HUES48 (cell line): Measurements from ENCODE around the gene ATP5PB.
A peak's percentile ranks its signal among the peaks of the same experiment; 100 is the strongest.

ENCODE experiments used
- H3K27ac ChIP-seq: one replicate; pipeline ENCODE4 v1.7.0; 2013; ENCODE audit warnings: low read depth, low read length, inconsistent platforms
- H3K27me3 ChIP-seq: 2 replicates; pipeline ENCODE4 v1.6.1; 2013; ENCODE audit warnings: mild to moderate bottlenecking, low read length; ENCODE audit not compliant: control insufficient read depth, insufficient read depth
- H3K36me3 ChIP-seq: 2 replicates; pipeline ENCODE4 v1.6.1; 2013; ENCODE audit warnings: low read length; ENCODE audit not compliant: control insufficient read depth, insufficient read depth
- H3K4me1 ChIP-seq: 2 replicates; pipeline ENCODE4 v1.6.1; 2013; ENCODE audit warnings: mild to moderate bottlenecking, low read length; ENCODE audit not compliant: control insufficient read depth, insufficient read depth
- H3K4me3 ChIP-seq: 2 replicates; pipeline ENCODE4 v1.5.1; 2013; ENCODE audit warnings: mild to moderate bottlenecking, low read depth, low read length
- H3K9ac ChIP-seq: 2 replicates; pipeline ENCODE4 v1.6.1; 2013; ENCODE audit warnings: mild to moderate bottlenecking, low read depth, low read length, moderate library complexity
- H3K9me3 ChIP-seq: 2 replicates; pipeline ENCODE4 v1.6.1; 2013; ENCODE audit warnings: low read length; ENCODE audit not compliant: control insufficient read depth, insufficient read depth

Gene ATP5PB

GRCh38 chr1:111448482-111448917, 764 bp upstream of the ATP5PB start:
- Histone ChIP-seq H3K4me1 (no peaks in the 10 kb centered on the region), H3K27ac (peak overlapping the region; percentile 94), H3K27me3 (no peaks in the 10 kb centered on the region), H3K9ac (peak overlapping the region; percentile 79), H3K4me3 (peak overlapping the region; percentile 94), H3K36me3 (peaks cover 59% of the 10 kb centered on the region), H3K9me3 (no peaks in the 10 kb centered on the region)

GRCh38 chr1:111449703-111450017, 396 bp downstream of the ATP5PB start:
- Histone ChIP-seq H3K4me1 (no peaks in the 10 kb centered on the region), H3K36me3 (peaks cover 58% of the 10 kb centered on the region)

GRCh38 chr1:111450185-111450584, 921 bp downstream of the ATP5PB start:
- no peaks in the 10 kb centered on the region for H3K9me3 ChIP-seq

More at GRCh38 chr1:111449703-111450017, 396 bp downstream of the ATP5PB start:
- Histone ChIP-seq H3K4me3 (peak overlapping the region; percentile 94), H3K9me3 (no peaks in the 10 kb centered on the region), H3K27ac (peak overlapping the region; percentile 94), H3K9ac (peak overlapping the region; percentile 84), H3K27me3 (no peaks in the 10 kb centered on the region)

GRCh38 chr1:111452581-111452980, 3.3 kb downstream of the ATP5PB start:
- Histone ChIP-seq H3K27me3 (no peaks in the 10 kb centered on the region), H3K9me3 (no peaks in the 10 kb centered on the region), H3K4me1 (no peaks in the 10 kb centered on the region), H3K27ac (no peak overlapping the region), H3K36me3 (peaks cover 59% of the 10 kb centered on the region), H3K4me3 (no peak overlapping the region), H3K9ac (no peak overlapping the region)

More at GRCh38 chr1:111450185-111450584, 921 bp downstream of the ATP5PB start:
- H3K36me3 ChIP-seq = peaks cover 58% of the 10 kb centered on the region
- no peak overlapping the region for H3K27ac ChIP-seq
- no peaks in the 10 kb centered on the region for H3K4me1 ChIP-seq
- no peaks in the 10 kb centered on the region for H3K27me3 ChIP-seq
- H3K4me3 ChIP-seq = peak overlapping the region; percentile 94
- peak overlapping the region; percentile 84 for H3K9ac ChIP-seq

DNA sequence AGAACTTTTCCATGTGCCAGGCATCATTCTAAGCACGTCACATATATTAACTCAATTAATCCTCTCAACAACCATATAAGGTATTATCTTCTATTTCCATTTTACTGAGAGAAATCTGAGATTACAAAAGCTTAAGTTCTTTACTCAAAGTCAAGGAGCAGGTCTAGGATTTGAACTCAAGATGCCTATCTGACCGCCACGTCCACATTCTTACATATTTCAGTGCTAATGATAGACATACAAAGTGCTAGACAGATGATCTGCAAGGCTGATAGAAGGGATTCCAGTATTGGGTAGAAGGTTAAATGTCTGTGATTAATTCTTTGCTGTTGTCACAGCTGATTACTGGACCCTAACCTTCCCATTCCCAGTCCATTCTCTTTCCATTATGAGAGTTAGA, 4.4 kb downstream of the ATP5PB start:
- Histone ChIP-seq H3K27me3 (no peaks in the 10 kb centered on the region), H3K9me3 (no peaks in the 10 kb centered on the region), H3K4me1 (no peaks in the 10 kb centered on the region), H3K4me3 (no peak overlapping the region), H3K9ac (no peak overlapping the region), H3K27ac (no peak overlapping the region), H3K36me3 (peaks cover 70% of the 10 kb centered on the region)

DNA sequence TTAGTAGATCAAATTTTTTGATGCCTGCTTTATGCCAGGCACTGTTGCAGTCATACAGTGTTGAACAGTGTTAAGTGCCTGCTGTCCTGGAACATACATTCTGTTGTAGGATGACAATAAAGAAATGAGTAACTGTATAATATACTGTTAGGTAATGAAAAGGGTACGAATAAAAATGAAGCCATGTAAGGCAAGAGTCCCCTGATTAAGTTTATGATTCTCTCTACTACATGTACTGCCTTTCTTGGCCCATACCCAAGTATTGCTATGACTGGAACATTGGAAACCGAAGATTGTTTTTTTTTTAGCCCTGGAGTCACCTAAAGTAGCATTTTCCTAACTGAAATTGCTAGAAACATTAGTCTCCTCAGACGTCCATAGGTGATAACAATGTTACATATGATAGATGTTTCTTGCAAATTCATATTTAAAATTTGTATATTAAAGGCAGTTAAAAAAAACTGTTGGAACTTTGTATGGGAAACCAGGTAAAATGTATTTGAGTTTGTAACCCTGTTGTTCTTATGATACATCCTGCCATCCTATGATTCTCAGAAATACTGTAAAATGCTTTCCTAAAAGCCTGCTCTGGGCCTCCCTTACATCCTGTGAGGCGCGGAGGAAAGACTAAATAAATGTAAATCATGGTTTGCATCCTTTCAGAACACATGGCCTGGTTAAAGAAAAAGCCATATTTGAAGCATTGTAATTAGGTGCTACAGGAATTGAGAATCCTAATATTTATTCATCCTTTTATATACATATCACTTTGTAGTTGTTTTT, 5.8 kb downstream of the ATP5PB start:
- Histone ChIP-seq H3K4me1 (no peaks in the 10 kb centered on the region), H3K9ac (no peak overlapping the region), H3K27me3 (no peaks in the 10 kb centered on the region), H3K36me3 (peaks cover 84% of the 10 kb centered on the region), H3K27ac (no peak overlapping the region), H3K9me3 (no peaks in the 10 kb centered on the region), H3K4me3 (no peak overlapping the region)

- Histone ChIP-seq H3K27me3 (no peaks in the 10 kb centered on the region), H3K9me3 (no peaks in the 10 kb centered on the region), H3K4me1 (no peaks in the 10 kb centered on the region), H3K4me3 (no peak overlapping the region), H3K27ac (no peak overlapping the region), H3K9ac (no peak overlapping the region), H3K36me3 (peaks cover 90% of the 10 kb centered on the region)
These were observed 6.4 kb downstream of the ATP5PB start for GRCh38 chr1:111455642-111456031.

DNA sequence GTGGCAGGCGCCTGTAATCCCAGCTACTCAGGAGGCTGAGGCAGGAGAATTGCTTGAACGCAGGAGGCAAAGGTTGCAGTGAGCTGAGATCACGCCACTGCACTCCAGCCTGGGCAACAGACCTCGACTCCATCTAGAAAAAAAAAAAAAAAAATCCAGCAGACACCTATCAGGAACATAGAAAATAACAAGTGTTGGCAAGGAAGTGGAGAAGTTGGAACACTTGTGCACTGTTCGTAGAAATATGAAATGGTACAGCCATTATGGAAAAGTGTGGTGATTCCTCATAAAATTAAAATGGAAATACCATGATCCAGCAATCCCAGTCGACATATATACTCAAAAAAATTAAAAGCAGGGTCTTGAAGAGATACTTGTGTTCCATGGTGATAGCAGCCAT, 12.5 kb downstream of the ATP5PB start:
- no peaks in the 10 kb centered on the region for H3K9me3 ChIP-seq
- H3K27me3 ChIP-seq = no peaks in the 10 kb centered on the region
- H3K9ac ChIP-seq = no peak overlapping the region
- no peaks in the 10 kb centered on the region for H3K4me1 ChIP-seq
- peaks cover 56% of the 10 kb centered on the region for H3K36me3 ChIP-seq
- H3K4me3 ChIP-seq = no peak overlapping the region
- H3K27ac ChIP-seq = no peak overlapping the region

DNA sequence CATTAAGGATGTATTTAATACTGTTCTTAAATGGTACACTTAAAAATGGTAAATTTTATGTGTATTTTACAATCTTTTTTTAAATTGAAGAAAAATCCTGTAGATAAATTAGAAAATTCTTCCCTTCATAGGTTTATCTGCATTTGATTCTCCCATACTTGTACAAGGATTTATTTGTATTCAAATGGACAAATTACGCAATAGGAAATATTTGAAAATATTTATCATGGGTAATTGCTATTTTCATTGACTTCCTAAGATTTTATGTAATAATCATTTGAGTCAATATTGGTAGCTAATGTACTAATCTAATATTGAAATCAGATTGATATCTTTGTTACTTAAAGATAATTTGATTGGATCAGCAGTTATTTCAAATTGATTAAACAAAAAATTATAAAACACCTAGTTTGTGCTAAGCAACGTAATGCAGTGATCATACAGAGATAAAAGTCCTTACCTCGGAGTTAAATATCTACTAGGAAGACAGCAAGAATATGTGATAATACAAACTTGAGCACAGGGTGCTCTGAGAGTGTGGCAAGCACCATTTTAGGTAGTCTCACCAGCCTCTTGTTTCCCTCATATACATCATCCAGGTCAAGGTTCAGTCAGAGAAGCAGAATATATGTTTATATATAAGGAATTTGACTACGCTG, 13.2 kb downstream of the ATP5PB start:
- Histone ChIP-seq H3K9ac (no peak overlapping the region), H3K4me3 (no peak overlapping the region), H3K27me3 (no peaks in the 10 kb centered on the region), H3K4me1 (no peaks in the 10 kb centered on the region), H3K36me3 (peaks cover 48% of the 10 kb centered on the region), H3K9me3 (no peaks in the 10 kb centered on the region), H3K27ac (no peak overlapping the region)

DNA sequence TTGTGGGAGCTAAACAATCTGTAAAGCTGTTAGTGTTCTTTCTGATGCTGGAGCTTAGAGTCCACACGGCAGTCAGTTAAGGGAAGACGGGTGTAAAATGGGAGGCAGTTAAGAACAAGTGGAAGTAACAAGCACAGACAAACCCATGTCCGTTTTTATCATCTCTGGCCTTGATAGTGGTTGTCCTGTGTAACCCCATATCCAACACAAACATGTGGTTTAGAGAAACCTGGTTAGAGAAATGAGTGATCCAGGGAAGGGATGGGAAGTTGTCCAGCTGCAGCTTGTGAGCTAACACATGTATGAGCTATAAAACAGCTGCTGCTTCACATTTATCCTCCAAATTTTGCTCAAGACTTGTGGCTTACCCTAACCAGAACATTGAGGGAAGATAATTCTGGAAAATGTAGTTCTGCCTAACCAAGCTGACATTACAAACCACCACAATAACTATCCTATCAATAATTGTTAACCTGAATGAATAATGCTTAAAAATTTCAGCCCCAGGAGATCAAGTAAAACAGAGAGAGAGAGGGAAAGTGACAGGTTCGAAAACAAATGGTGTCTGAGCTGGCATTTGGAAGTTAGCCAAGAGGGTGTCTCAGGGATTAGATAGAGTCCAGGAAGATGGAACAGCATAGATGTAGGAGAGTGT, 13.9 kb downstream of the ATP5PB start:
- no peak overlapping the region for H3K9ac ChIP-seq
- peaks cover 42% of the 10 kb centered on the region for H3K36me3 ChIP-seq
- H3K27ac ChIP-seq = no peak overlapping the region

GRCh38 chr1:111465754-111466153, 16.5 kb downstream of the ATP5PB start:
- Histone ChIP-seq H3K4me3 (no peak overlapping the region), H3K36me3 (peaks cover 16% of the 10 kb centered on the region), H3K27me3 (no peaks in the 10 kb centered on the region), H3K4me1 (no peaks in the 10 kb centered on the region), H3K9me3 (no peaks in the 10 kb centered on the region), H3K9ac (no peak overlapping the region), H3K27ac (no peak overlapping the region)

More for the DNA sequence above, 13.9 kb downstream of the ATP5PB start:
- no peaks in the 10 kb centered on the region for H3K27me3 ChIP-seq
- H3K9me3 ChIP-seq = no peaks in the 10 kb centered on the region
- no peaks in the 10 kb centered on the region for H3K4me1 ChIP-seq
- H3K4me3 ChIP-seq = no peak overlapping the region
